ENCODE results near the gene KIAA1191.
"Not testable (repeated sequence)": the region's sequence is repeated elsewhere in the genome, so short reads cannot be mapped to it uniquely, and the experiment has no call there.

- not testable (repeated sequence) for TF ChIP-seq CTCF, POLR2A, EP300, POLR2AphosphoS5 (IDR thresholded peaks at IDR 0.05)
Observed at GRCh38 chr5:176305356-176305755, 56.2 kb downstream of the KIAA1191 start.

Data from upper lobe of left lung (tissue), 4 donors.